Omental fat pad (tissue), 4 donors: ENCODE results near the gene COPS9. TPM values are rescaled to one million over a fixed set of nuclear protein-coding genes. Genes with fewer than 3 reads are reported as not detected.

Experiments used
- ATAC-seq: fragments of 150-250 bp; one replicate; pipeline ENCODE4 v1.9.1; 2016; ENCODE audit warnings: mild to moderate bottlenecking, moderate library complexity; ENCODE audit not compliant: low FRiP score
- DNase-seq: peaks from one replicate; pipeline ENCODE4 v3.0.0-alpha.2; 2019; ENCODE audit warnings: low spot score
- total RNA-seq, 4 donors: library from RNA; depleted of rRNA; stranded (reverse); fragments of >200 nt; gene quantifications; one replicate each; pipeline ENCODE4 v1.1.0, GENCODE V29; 2016
- TF ChIP-seq, protein P1 (sequence below), 3 donors: fragments of 450-650 bp; IDR thresholded peaks; one replicate each; pipeline ENCODE4 v1.5.1; 2016 to 2017; ENCODE audit warnings: antibody characterized with exemption in 3 of 3, mild to moderate bottlenecking in 3 of 3, moderate library complexity in 2 of 3

Gene COPS9
- total RNA-seq, 4 donors from 2014 or later = 130 to 198 (median 150) TPM

DNA sequence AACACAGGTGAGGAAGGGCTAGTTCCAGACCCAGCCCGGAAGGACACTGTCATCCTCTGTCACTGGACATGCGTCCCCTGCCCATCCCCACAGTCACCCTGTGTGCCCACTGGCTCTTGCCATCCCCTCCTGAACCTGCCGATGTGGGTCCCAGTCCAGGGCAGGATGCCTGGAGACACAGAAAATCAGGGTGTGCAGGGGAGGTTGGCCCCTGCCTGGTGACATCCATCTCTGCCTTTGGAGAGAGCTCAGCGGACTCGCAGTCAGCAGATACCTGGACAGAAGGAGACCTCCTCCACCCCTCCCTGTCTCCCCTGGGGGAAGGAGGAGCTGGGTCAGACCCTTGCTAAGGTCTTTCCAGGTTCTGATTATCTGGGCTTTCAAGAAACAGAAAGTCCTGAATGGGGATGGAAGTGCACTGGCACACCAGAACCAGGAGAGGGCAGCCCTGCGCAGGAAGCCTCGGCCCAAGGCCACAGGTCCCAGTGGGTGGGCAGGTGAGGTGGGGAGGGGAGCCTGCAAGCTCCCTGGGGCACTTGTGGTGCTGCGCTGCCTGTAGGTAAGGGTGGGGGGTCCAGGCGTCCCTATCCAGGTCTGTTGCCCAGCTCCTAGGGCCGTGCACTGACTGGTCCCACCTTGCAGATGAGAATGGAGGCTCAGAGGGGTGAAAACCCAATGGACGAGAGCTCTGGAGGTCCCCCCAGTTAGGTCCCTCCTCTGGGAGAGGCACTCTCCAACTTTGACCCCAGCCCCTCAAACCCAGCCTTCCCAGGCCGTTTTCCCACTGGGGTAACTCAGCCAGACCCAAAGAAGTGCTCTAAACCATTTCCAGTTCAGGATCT is 14.1 kb upstream of the COPS9 start:
- TF ChIP-seq, protein P1, sequence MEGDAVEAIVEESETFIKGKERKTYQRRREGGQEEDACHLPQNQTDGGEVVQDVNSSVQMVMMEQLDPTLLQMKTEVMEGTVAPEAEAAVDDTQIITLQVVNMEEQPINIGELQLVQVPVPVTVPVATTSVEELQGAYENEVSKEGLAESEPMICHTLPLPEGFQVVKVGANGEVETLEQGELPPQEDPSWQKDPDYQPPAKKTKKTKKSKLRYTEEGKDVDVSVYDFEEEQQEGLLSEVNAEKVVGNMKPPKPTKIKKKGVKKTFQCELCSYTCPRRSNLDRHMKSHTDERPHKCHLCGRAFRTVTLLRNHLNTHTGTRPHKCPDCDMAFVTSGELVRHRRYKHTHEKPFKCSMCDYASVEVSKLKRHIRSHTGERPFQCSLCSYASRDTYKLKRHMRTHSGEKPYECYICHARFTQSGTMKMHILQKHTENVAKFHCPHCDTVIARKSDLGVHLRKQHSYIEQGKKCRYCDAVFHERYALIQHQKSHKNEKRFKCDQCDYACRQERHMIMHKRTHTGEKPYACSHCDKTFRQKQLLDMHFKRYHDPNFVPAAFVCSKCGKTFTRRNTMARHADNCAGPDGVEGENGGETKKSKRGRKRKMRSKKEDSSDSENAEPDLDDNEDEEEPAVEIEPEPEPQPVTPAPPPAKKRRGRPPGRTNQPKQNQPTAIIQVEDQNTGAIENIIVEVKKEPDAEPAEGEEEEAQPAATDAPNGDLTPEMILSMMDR (IDR thresholded peaks at IDR 0.05) = no peak
- no peak for ATAC-seq
- DNase-seq = no peak

DNA sequence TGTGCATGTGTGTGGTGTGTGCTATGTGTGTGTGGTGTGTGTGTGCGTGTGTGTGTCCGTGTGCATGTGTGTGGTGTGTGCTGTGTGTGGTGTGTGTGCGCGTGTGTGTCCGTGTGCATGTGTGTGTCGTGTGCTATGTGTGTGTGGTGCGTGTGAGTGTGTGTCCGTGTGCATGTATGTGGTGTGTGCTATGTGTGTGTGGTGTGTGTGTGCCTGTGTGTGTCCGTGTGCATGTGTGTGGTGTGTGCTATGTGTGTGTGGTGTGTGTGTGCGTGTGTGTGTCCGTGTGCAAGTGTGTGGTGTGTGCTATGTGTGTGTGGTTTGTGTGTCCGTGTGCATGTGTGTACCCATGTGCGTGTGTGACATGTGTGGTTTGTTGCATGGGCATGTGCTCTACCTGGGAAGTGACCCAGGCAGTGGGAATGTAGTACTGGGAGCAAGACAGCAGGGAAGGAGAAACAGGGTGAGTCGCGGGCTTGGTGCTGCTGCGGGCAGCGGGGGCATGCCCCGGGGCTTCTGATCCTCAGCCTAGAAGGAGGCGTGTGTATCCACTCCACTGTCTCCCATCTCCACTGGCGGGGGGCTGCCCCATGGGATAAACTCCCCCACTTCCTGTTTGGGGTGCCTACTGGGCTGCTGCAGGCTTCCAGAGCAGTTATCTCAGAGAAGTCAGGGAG is 11.9 kb upstream of the COPS9 start:
- DNase-seq (no peak), ATAC-seq (no peak)
- TF ChIP-seq, protein P1 (IDR thresholded peaks at IDR 0.05) = no peak

DNA sequence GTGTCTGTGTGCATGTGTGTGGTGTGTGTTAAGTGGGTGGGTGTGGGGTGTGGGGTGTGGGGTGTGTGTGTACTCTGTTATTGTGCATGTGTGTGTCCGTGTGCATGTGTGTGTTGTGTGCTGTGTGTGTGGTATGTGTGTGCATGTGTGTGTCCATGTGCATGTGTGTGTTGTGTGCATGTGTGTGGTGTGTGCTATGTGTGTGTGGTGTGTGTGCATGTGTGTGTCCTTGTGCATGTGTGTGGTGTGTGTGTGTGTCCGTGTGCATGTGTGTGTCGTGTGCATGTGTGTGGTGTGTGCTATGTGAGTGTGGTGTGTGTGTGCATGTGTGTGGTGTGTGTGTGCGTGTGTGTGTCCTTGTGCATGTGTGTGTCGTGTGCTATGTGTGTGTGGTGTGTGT is 11.3 kb upstream of the COPS9 start:
- ATAC-seq (no peak), DNase-seq (no peak)
- TF ChIP-seq, protein P1 (IDR thresholded peaks at IDR 0.05) = no peak

DNA sequence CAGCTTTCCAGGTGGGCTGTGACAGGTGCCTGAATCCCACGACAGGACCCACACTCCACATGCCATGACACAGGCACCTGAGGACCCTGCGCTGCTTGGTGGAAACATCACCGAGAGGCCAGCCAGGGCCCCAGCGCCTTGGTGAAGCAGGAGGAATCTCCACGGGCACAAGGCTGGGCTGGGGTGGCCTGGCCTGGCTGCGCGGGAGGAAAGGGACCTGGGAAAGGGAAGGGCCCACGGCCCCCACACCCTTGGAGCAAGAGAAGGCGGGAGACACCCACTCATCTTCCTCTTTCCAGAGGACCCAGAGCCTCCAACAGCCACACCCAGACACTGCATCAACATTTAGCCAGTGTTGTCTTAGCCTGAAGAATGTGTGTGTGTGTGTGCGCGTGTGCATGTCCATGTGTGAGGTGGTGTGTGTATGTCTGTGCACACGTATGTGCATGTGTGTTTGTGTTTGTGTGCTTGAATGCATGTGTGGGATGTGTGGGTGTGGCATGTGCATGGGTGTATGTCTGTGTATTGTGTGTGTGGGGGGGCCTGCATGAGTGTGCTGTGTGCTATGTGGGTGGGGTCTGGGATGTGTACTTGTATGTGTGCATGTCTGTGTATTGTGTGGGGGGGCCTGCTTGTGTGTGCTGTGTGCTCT is 10.6 kb upstream of the COPS9 start:
- DNase-seq (no peak), ATAC-seq (no peak)
- TF ChIP-seq, protein P1 (IDR thresholded peaks at IDR 0.05) = no peak

DNA sequence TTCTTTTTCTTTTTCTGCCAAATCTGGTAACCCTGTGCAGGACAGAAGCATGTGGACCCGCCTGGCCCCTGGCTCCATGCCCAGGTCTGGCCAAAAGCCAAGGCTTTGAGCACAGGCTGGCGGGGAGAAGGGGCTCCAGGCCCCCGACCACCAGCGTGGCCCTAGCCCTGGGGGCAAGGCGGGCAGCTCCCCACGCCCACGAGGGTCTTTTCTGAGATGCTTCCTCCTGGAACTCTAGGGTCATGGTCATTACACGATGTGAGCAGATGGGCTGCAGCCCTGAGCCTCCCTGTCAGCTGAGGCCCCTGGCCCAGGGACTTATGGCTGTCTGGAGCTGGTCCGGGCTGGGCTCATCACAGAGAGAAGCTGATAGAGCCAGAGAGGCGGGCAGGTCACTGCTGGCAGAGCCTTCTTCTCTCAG is 10.0 kb upstream of the COPS9 start:
- ATAC-seq = no peak
- DNase-seq = no peak
- TF ChIP-seq, protein P1 (IDR thresholded peaks at IDR 0.05) = no peak

DNA sequence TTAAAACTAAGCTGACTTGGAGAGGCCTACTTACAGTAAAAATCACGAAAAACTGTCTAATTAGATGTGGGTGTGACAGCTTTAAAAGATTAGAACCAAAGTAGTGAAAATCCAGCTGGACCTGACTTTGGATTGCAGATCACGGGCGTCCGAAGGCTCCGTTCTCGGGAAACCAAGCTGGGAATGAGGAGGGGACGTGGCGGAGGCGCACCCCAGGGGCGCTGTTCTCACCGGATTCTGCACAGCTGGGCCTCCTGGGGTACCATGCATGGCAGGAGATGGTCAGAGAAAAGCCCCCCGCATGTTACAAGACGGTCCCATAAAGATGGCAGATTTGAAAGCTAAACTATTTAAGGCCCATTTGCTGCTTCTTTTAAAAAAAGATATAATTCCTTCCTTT is 9.4 kb upstream of the COPS9 start:
- DNase-seq (no peak), ATAC-seq (no peak)
- TF ChIP-seq, protein P1 (IDR thresholded peaks at IDR 0.05) = no peak
